B cell (primary cell): Measurements from ENCODE around the gene CREBBP.

ENCODE experiments used
- CTCF ChIP-seq: fragments of 200-600 bp; IDR thresholded peaks from one replicate; pipeline ENCODE4 v1.8.0; 2022; ENCODE audit warnings: antibody characterized with exemption, mild to moderate bottlenecking
- EZH2 ChIP-seq: IDR thresholded peaks from 2 replicates; pipeline ENCODE4 v1.6.1; 2012; ENCODE audit warnings: borderline replicate concordance, low read depth, mild to moderate bottlenecking, moderate library complexity, low read length; ENCODE audit not compliant: insufficient read depth, poor library complexity, severe bottlenecking

DNA sequence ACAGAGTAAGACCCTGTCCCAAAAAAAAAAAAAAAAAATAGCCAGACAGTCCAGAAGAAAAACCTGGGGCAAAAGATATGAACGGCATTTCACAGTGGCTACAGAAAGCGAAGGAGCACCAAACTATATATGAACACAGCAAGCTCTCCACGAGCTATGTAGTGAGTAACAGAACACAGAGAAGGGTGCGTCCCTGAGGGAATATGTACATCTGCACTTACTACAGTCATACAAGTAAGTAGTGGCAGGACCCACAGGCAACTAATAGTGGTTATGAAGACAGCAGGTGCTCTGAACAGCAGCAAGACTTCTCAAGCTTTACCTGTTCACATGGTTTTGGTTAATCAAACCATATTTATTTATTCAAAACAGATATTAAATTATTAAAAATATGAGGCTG lies 179.0 kb downstream of the CREBBP start:
- TF ChIP-seq EZH2 = no peak
- no peak for TF ChIP-seq CTCF
